Gastrocnemius medialis (tissue), 4 donors: ENCODE measurements around the gene NCAN. TPM values are rescaled to one million over a fixed set of nuclear protein-coding genes. Genes with fewer than 3 reads are reported as not detected.
"Not testable (repeated sequence)": the region's sequence is repeated elsewhere in the genome, so short reads cannot be mapped to it uniquely, and the experiment has no call there.

Source experiments
- ATAC-seq, 2 donors: fragments of 150-250 bp; one replicate each; pipeline ENCODE4 v1.9.1; 2016
- DNase-seq, 2 donors: peaks; one replicate each; pipeline ENCODE4 v3.0.0-alpha.2; 2019
- H3K27ac ChIP-seq, 4 donors: fragments of 200-600 bp; sonication (generic); 1 replicate in 1 of 4; 2 replicates in 3 of 4; pipeline ENCODE4 v1.5.1; 2016 to 2018; ENCODE audit warnings: mild to moderate bottlenecking in 2 of 4, moderate library complexity in 1 of 4
- H3K27me3 ChIP-seq, 3 donors: fragments of 200-600 bp; sonication (generic) in 2 of 3; 1 replicate in 1 of 3; 2 replicates in 2 of 3; pipeline versions ENCODE4 v1.5.1 to v1.6.0; 2016 to 2019; ENCODE audit warnings: mild to moderate bottlenecking in 1 of 3, moderate library complexity in 1 of 3
- H3K36me3 ChIP-seq, 2 donors: fragments of 200-600 bp; sonication (generic) in 1 of 2; one replicate each; pipeline ENCODE4 v1.5.1; 2017 to 2018
- H3K4me1 ChIP-seq, 2 donors: fragments of 200-600 bp; sonication (generic) in 1 of 2; one replicate each; pipeline ENCODE4 v1.5.1; 2016 to 2017; ENCODE audit warnings: mild to moderate bottlenecking in 2 of 2
- H3K4me3 ChIP-seq, 4 donors: fragments of 200-600 bp; sonication (generic) in 3 of 4; 1 replicate in 1 of 4; 2 replicates in 3 of 4; pipeline ENCODE4 v1.5.1; 2016 to 2019; ENCODE audit warnings: mild to moderate bottlenecking in 2 of 4
- H3K9me3 ChIP-seq, 3 donors: fragments of 200-600 bp; sonication (generic) in 2 of 3; 1 replicate in 1 of 3; 2 replicates in 2 of 3; pipeline ENCODE4 v1.5.1; 2016 to 2019
- CTCF ChIP-seq, 5 experiments: fragments of 450-650 bp in 3 of 5; fragments of 200-600 bp in 2 of 5; sonication (generic) in 2 of 5; IDR thresholded peaks in 4 of 5; conservative IDR thresholded peaks in 1 of 5; 1 replicate in 4 of 5; 2 replicates in 1 of 5; pipeline ENCODE4 v1.5.1; 2016 to 2019; ENCODE audit warnings: antibody characterized with exemption in 5 of 5, mild to moderate bottlenecking in 3 of 5, moderate library complexity in 3 of 5
- POLR2A ChIP-seq, 2 donors: fragments of 450-650 bp; IDR thresholded peaks; one replicate each; pipeline ENCODE4 v1.6.1; 2017; ENCODE audit warnings: antibody characterized with exemption in 2 of 2, mild to moderate bottlenecking in 2 of 2, moderate library complexity in 2 of 2
- in situ Hi-C, 4 donors: fragments of 200-750 bp; cut with MboI; loops; one replicate each; pipeline versions ENCODE4 v1.15.0 to v1.8.0; 2017; ENCODE audit warnings: low sequenced_read_pairs in 4 of 4
- intact Hi-C: fragments of 100-400 bp; cut with DNase I; formaldehyde crosslinking; loops from one replicate; pipeline ENCODE4 v1.15.1; 2023; ENCODE audit warnings: low total_unique reads
- total RNA-seq, 4 donors: library from RNA; depleted of rRNA; stranded (reverse); fragments of >200 nt; gene quantifications; one replicate each; pipeline versions ENCODE4 v1.1.0 to v1.2.3, GENCODE V29; 2016

NCAN gene
- total RNA-seq, 4 donors from 2014 or later = not detected

- in situ Hi-C loops = no loop called here
- DNase-seq (no peak), ATAC-seq (no peak)
- Histone ChIP-seq H3K36me3 (no peaks in the 10 kb centered on the region), H3K27me3 (peaks cover 30 to 60% (median 43%) of the 10 kb centered on the region in 3 donors), H3K4me1 (no peaks in the 10 kb centered on the region), H3K9me3 (no peaks in the 10 kb centered on the region), H3K27ac (no peak overlapping the region), H3K4me3 (no peak overlapping the region)
- intact Hi-C loops = no loop called here
- no peak for TF ChIP-seq POLR2A (IDR thresholded peaks at IDR 0.05)
- TF ChIP-seq CTCF (IDR thresholded peaks at IDR 0.05 in 4 of 5, conservative IDR thresholded peaks at IDR 0.05 in 1 of 5) = no peak
These were observed 2.4 kb downstream of the NCAN start for GRCh38 chr19:19214159-19214490.

- peaks cover 30 to 59% (median 42%) of the 10 kb centered on the region in 3 donors for H3K27me3 ChIP-seq
- H3K36me3 ChIP-seq = no peaks in the 10 kb centered on the region
- H3K27ac ChIP-seq = no peak overlapping the region
- ATAC-seq = no peak
- H3K9me3 ChIP-seq = no peaks in the 10 kb centered on the region
- intact Hi-C loops = no loop called here
- no peaks in the 10 kb centered on the region for H3K4me1 ChIP-seq
- in situ Hi-C loops = no loop called here
- TF ChIP-seq CTCF (IDR thresholded peaks at IDR 0.05 in 4 of 5, conservative IDR thresholded peaks at IDR 0.05 in 1 of 5) (no peak), POLR2A (IDR thresholded peaks at IDR 0.05) (no peak)
- DNase-seq = no peak
- H3K4me3 ChIP-seq = no peak overlapping the region
These were observed 3.1 kb downstream of the NCAN start for GRCh38 chr19:19214892-19215291.

- H3K27ac ChIP-seq = no peak overlapping the region
- intact Hi-C loops = no loop called here
- in situ Hi-C loops = no loop called here
- H3K9me3 ChIP-seq = no peaks in the 10 kb centered on the region
- no peaks in the 10 kb centered on the region for H3K4me1 ChIP-seq
- no peak overlapping the region for H3K4me3 ChIP-seq
- ATAC-seq (no peak), DNase-seq (no peak)
- TF ChIP-seq CTCF (IDR thresholded peaks at IDR 0.05 in 4 of 5, conservative IDR thresholded peaks at IDR 0.05 in 1 of 5) = no peak
- no peak for TF ChIP-seq POLR2A (IDR thresholded peaks at IDR 0.05)
- no peaks in the 10 kb centered on the region for H3K36me3 ChIP-seq
- peaks cover 29 to 51% (median 42%) of the 10 kb centered on the region in 3 donors for H3K27me3 ChIP-seq
These were observed 4.0 kb downstream of the NCAN start for GRCh38 chr19:19215792-19216191.

- intact Hi-C loops (no loop called here), in situ Hi-C loops (no loop called here)
- no peaks in the 10 kb centered on the region for H3K9me3 ChIP-seq
- ATAC-seq = no peak
- H3K27ac ChIP-seq = no peak overlapping the region
- no peak for TF ChIP-seq CTCF (IDR thresholded peaks at IDR 0.05 in 4 of 5, conservative IDR thresholded peaks at IDR 0.05 in 1 of 5)
- TF ChIP-seq POLR2A (IDR thresholded peaks at IDR 0.05) = no peak
- H3K4me3 ChIP-seq = no peak overlapping the region
- no peaks in the 10 kb centered on the region for H3K36me3 ChIP-seq
- H3K27me3 ChIP-seq = peaks cover 16 to 42% (median 31%) of the 10 kb centered on the region in 3 donors
- DNase-seq = no peak
- H3K4me1 ChIP-seq = no peaks in the 10 kb centered on the region
These were observed 5.3 kb downstream of the NCAN start for GRCh38 chr19:19217099-19217498.

GRCh38 chr19:19218911-19219310, 7.2 kb downstream of the NCAN start:
- no peak overlapping the region for H3K4me3 ChIP-seq
- in situ Hi-C loops (no loop called here), intact Hi-C loops (no loop called here)
- TF ChIP-seq POLR2A (IDR thresholded peaks at IDR 0.05) (no peak), CTCF (IDR thresholded peaks at IDR 0.05 in 4 of 5, conservative IDR thresholded peaks at IDR 0.05 in 1 of 5) (no peak)
- H3K36me3 ChIP-seq = no peaks in the 10 kb centered on the region
- no peaks in the 10 kb centered on the region for H3K9me3 ChIP-seq
- ATAC-seq (no peak), DNase-seq (no peak)
- peaks cover 10 to 29% (median 13%) of the 10 kb centered on the region in 3 donors for H3K27me3 ChIP-seq
- H3K27ac ChIP-seq = no peak overlapping the region
- no peaks in the 10 kb centered on the region for H3K4me1 ChIP-seq

GRCh38 chr19:19221000-19221399, 9.2 kb downstream of the NCAN start:
- H3K27ac ChIP-seq, H3K4me1 ChIP-seq, ATAC-seq, H3K36me3 ChIP-seq, intact Hi-C loops, DNase-seq, H3K9me3 ChIP-seq, H3K4me3 ChIP-seq, in situ Hi-C loops: not testable (repeated sequence)
- H3K27me3 ChIP-seq = peaks cover 22 to 35% (median 23%) of the 10 kb centered on the region in 3 donors
